GM12865 (cell line): ENCODE results near the gene MCU.
"Not testable (repeated sequence)": the region's sequence is repeated elsewhere in the genome, so short reads cannot be mapped to it uniquely, and the experiment has no call there.

ENCODE experiments used
- DNase-seq: peaks from one replicate; pipeline ENCODE4 v3.0.0; 2010; ENCODE audit warnings: low read depth
- H3K4me3 ChIP-seq: 2 replicates; pipeline ENCODE4 v1.5.1; 2011; ENCODE audit warnings: mild to moderate bottlenecking, low read depth, low read length, control low read depth
- TF ChIP-seq, protein P1 (sequence below): IDR thresholded peaks from 2 replicates; pipeline ENCODE4 v1.5.1; 2011; ENCODE audit warnings: low read length, control low read depth, low read depth, inconsistent platforms; ENCODE audit not compliant: insufficient read depth; ENCODE audit errors: missing control alignments

Gene MCU

GRCh38 chr10:72889391-72889831 lies 197.5 kb downstream of the MCU start:
- no peak overlapping the region for H3K4me3 ChIP-seq
- no peak for DNase-seq
- TF ChIP-seq, protein P1, sequence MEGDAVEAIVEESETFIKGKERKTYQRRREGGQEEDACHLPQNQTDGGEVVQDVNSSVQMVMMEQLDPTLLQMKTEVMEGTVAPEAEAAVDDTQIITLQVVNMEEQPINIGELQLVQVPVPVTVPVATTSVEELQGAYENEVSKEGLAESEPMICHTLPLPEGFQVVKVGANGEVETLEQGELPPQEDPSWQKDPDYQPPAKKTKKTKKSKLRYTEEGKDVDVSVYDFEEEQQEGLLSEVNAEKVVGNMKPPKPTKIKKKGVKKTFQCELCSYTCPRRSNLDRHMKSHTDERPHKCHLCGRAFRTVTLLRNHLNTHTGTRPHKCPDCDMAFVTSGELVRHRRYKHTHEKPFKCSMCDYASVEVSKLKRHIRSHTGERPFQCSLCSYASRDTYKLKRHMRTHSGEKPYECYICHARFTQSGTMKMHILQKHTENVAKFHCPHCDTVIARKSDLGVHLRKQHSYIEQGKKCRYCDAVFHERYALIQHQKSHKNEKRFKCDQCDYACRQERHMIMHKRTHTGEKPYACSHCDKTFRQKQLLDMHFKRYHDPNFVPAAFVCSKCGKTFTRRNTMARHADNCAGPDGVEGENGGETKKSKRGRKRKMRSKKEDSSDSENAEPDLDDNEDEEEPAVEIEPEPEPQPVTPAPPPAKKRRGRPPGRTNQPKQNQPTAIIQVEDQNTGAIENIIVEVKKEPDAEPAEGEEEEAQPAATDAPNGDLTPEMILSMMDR, result no peak

GRCh38 chr10:72890086-72890485 lies 198.1 kb downstream of the MCU start:
- peak; percentile 5 for DNase-seq
- TF ChIP-seq, protein P1, result no peak
- H3K4me3 ChIP-seq, result no peak overlapping the region

- TF ChIP-seq, protein P1, result no peak
- no peak within 1 kb of the TSS for H3K4me3 ChIP-seq
- no peak for DNase-seq
Measured at GRCh38 chr10:72893136-72893798, 201.3 kb downstream of the MCU start, which contains the start of gene OIT3. Gene OIT3 (plus strand): TSS chr10:72893739. CDS start chr10:72893799, 60 bp downstream.

DNA sequence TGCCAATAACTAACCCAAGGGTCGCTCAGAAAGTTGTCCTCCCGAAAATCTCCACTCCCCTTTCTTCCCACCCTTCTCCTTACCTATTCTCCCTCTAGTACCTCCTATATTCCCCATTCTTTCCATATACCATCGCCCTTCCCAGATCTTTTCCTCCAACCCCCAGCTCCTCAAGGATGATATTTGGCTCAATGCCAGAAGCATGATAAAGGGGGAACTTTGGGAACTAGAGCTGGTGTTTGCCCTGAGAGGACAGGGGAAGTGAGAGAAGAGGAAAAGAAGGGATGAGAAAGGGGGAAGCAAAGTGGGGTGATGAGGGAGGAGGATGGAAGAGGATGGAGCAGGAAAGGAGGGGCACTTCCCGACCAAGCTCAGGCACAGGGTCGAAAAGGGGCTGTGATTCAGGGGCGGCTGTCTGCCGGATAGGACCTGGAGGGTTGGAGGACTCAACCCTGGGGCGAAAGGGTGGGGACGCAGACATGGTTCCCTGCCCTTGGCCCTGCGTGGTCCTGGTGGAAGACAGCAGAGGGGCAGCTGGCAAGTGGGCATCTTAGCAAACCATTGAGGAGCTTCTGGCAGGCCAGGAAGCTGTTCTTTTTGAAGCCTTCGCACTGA lies 203.4 kb downstream of the MCU start:
- no peak for DNase-seq
- H3K4me3 ChIP-seq, result no peak overlapping the region
- TF ChIP-seq, protein P1, result no peak

GRCh38 chr10:72898616-72899015 lies 206.7 kb downstream of the MCU start:
- H3K4me3 ChIP-seq, result no peak overlapping the region
- DNase-seq, result no peak
- TF ChIP-seq, protein P1, result no peak

DNA sequence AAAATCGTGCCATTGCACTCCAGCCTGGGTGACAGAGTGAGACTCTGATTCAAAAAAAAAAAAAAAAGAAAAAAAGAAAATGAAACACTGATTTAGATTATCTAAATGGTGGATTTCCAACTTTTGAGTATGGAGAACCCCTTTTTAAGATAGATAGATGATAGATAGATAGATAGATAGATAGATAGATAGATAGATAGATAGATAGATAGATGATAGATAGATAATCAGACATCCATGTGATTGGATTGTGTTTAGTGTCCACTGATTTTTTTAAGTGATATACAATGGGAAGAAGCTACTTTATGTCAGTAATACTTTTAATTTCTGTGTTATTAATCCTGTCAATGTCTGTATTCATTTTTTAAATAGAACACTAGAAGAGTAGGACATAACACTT lies 207.6 kb downstream of the MCU start:
- TF ChIP-seq, protein P1, result no peak
- no peak for DNase-seq
- no peak overlapping the region for H3K4me3 ChIP-seq

DNA sequence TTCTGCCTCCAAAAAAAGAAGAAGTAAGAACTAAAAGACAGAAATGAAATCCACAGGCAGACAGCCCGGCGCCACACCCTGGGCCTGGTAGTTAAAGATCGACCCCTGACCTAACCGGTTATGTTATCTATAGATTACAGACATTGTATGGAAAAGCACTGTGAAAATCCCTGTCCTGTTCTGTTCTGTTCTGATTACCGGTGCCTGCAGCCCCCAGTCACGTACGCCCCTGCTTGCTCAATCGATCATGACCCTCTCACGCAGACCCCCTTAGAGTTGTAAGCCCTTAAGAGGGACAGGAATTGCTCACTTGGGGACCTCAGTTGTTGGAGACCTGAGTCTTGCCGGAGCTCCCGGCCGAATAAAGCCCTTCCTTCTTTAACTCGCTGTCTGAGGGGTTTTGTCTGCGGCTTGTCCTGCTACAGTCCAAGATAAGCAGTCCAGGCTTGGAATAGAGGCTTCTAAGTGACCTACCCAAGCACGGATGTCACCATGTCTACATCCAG lies 212.1 kb downstream of the MCU start:
- not testable (repeated sequence) for H3K4me3 ChIP-seq, DNase-seq
